ENCODE data around the gene POFUT2. TPM values are rescaled to one million over a fixed set of nuclear protein-coding genes. Genes with fewer than 3 reads are reported as not detected.

POFUT2 gene
- total and polyA plus RNA-seq, 3 donors from 2014 or later: 49.9 to 63.3 (median 55.9) TPM

DNA sequence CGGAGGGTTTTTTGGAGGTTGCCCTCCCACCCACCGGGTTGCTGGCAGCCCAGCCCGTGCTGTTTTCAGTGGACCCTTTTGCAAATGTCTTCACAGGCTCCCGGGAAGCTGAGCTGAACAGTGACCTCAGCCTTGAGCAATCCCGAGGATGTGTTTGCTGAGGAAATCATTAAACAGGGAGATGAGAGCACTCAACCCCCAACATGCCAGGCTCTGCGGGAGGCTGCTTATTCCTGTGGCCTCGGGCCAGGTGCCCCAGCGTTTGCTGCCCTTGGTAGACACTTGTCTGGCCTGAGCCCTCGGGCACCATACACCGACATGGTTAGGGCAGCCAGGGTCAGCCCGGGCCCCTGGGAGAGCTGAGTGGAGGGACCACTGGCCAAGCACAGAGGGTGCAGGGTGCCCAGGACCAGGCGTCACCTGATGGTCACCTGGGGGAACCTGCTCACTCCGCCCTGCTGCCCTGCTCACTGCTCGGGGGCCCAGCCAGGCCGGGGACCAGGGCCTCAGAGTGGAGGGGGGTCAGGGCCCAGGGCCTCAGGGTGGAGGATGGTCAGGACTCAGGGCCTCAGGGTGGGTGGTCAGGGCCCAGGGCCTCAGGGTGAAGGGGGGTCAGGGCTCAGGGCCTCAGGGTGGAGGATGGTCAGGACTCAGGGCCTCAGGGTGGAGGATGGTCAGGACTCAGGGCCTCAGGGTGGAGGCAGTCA, 42.5 kb upstream of the POFUT2 start:
- TF ChIP-seq POLR2A (IDR thresholded peaks at IDR 0.05): no peak
- no peak for TF ChIP-seq CTCF (IDR thresholded peaks at IDR 0.05)
- WGBS, 2 donors: 64 to 70% methylated on average over 9 to 11 of the region's 15 CpGs
- no peak for DNase-seq
- Histone ChIP-seq H3K4me1 (peaks cover 29% of the 10 kb centered on the region), H3K27ac (no peak overlapping the region), H3K9me3 (no peaks in the 10 kb centered on the region), H3K36me3 (ENCODE audit: low read depth, missing control alignments) (no peaks in the 10 kb centered on the region), H3K4me3 (no peak overlapping the region), H3K27me3 (no peaks in the 10 kb centered on the region)
- intact Hi-C loops (cut with DNase I; ENCODE audit: low total_unique reads): no loop called here

GRCh38 chr21:45329261-45330074, 41.8 kb upstream of the POFUT2 start:
- intact Hi-C loops (cut with DNase I; ENCODE audit: low total_unique reads): no loop called here
- H3K4me3 ChIP-seq: no peak overlapping the region
- no peaks in the 10 kb centered on the region for H3K9me3 ChIP-seq
- DNase-seq: no peak
- 84 to 85% methylated on average over 22 to 29 of the region's 30 CpGs for WGBS, 2 donors
- TF ChIP-seq POLR2A (IDR thresholded peaks at IDR 0.05) (no peak), CTCF (IDR thresholded peaks at IDR 0.05) (no peak)
- no peaks in the 10 kb centered on the region for H3K27me3 ChIP-seq
- H3K36me3 ChIP-seq (ENCODE audit: low read depth, missing control alignments): no peaks in the 10 kb centered on the region
- peaks cover 32% of the 10 kb centered on the region for H3K4me1 ChIP-seq
- no peak overlapping the region for H3K27ac ChIP-seq

DNA sequence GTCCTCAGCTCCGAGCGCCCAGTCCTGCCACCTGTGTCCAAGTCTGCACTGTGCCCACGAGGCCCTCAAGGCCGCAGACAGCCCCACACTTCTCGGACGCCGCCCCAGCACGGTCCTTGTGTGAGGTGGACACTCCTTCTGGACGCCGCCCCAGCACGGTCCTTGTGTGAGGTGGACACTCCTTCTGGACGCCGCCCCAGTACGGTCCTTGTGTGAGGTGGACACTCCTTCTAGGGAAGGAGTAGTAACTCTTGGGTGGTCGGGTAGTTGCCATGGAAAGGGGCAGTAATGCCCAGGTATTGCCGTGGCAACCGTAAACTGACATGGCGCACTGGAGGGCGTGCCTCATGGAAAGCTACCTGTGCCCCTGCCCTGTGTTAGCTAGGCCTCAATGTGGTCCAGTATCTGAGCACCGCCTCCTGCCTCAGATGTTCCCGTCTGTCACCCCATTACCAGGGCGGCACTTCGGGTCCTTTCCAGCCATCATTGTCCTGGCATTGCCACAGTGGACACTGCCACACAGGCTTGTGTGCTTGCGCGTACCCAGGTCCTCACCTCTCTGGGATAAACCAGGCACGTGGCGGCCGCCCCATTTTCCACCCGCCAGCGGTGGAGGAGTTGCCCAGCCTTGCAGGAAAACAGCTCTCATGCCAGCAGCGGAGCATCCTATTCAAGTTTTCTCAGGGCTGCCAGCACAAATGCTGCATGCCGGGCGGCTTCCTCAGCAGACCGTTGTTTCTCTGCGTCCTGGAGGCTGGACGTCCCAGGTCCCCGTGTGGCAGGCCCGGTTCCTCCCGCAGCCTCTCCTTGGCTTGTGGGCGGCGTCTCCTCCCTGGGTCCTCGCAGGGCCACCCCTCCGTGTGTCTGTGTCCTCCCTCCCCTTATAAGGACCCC, 40.8 kb upstream of the POFUT2 start:
- no peak overlapping the region for H3K4me3 ChIP-seq
- H3K27me3 ChIP-seq: no peaks in the 10 kb centered on the region
- WGBS, 2 donors: 81 to 83% methylated on average over 38 to 43 of the region's 43 CpGs
- no peak overlapping the region for H3K27ac ChIP-seq
- intact Hi-C loops (cut with DNase I; ENCODE audit: low total_unique reads): no loop called here
- H3K36me3 ChIP-seq (ENCODE audit: low read depth, missing control alignments): no peaks in the 10 kb centered on the region
- TF ChIP-seq POLR2A (IDR thresholded peaks at IDR 0.05) (no peak), CTCF (IDR thresholded peaks at IDR 0.05) (no peak)
- H3K4me1 ChIP-seq: peaks cover 38% of the 10 kb centered on the region
- H3K9me3 ChIP-seq: no peaks in the 10 kb centered on the region
- peak; percentile 71 for DNase-seq

GRCh38 chr21:45327441-45328197, 39.9 kb upstream of the POFUT2 start:
- intact Hi-C loops (cut with DNase I; ENCODE audit: low total_unique reads): no loop called here
- Histone ChIP-seq H3K4me3 (no peak overlapping the region), H3K27me3 (no peaks in the 10 kb centered on the region), H3K9me3 (no peaks in the 10 kb centered on the region), H3K4me1 (peaks cover 42% of the 10 kb centered on the region), H3K27ac (no peak overlapping the region), H3K36me3 (ENCODE audit: low read depth, missing control alignments) (no peaks in the 10 kb centered on the region)
- 85 to 87% methylated on average over 20 to 23 of the region's 23 CpGs for WGBS, 2 donors
- TF ChIP-seq CTCF (IDR thresholded peaks at IDR 0.05) (no peak), POLR2A (IDR thresholded peaks at IDR 0.05) (no peak)
- DNase-seq: no peak
